Measurements from ENCODE around the gene SSX4. TPM values are rescaled to one million over a fixed set of nuclear protein-coding genes. Genes with fewer than 3 reads are reported as not detected.
"Not testable (repeated sequence)": the region's sequence is repeated elsewhere in the genome, so short reads cannot be mapped to it uniquely, and the experiment has no call there.

Gene SSX4, protein sequence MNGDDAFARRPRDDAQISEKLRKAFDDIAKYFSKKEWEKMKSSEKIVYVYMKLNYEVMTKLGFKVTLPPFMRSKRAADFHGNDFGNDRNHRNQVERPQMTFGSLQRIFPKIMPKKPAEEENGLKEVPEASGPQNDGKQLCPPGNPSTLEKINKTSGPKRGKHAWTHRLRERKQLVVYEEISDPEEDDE
- total RNA-seq (not detected), polyA plus RNA-seq (ENCODE audit: insufficient read depth in 1 of 8, insufficient read length in 8 of 8, low replicate concordance in 1 of 8) (not detected)
- long read RNA-seq, donor 1 = 0 reads
- long read RNA-seq, donor 2 = 0 reads
- long read RNA-seq, donor 3 = 0 reads
- long read RNA-seq, donor 4 = 0 reads
- long read RNA-seq, donor 5 = 0 reads
- long read RNA-seq, donor 6 = 0 reads
- long read RNA-seq, donor 7 = 0 reads
- long read RNA-seq, donor 8 = 0 reads
- long read RNA-seq, donor 9 = 0 reads
- long read RNA-seq, donor 10 = 0 reads
- long read RNA-seq, donor 11 = 0 reads

DNA sequence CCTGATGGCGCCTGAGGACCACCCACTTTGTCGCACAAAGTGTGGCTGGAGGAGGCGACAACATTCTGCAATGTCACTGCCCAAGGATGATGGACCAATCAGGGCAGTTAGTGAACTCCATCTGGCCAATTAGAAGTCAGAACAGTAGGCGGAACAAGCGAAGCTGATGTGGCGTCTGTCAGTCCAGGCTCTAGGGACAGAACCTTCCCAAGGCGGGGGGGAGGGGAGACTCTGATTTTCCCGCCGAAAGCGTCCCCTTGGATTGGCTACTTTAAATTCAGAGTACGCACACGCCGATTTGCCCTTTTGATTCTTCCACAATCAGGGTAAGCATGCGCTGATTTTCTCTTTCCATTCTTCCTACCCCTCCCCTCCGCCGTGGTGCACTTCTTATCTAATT is at the start of gene SSX4:
Gene SSX4 (plus strand): TSS at position 301 of the 400 bp plus-strand sequence. CDS start 515 bp downstream, outside the sequence.
- not testable (repeated sequence) for H3K9me3 ChIP-seq (replicated peaks; ENCODE audit: control insufficient read depth, low read depth, low read length); DNase-seq

DNA sequence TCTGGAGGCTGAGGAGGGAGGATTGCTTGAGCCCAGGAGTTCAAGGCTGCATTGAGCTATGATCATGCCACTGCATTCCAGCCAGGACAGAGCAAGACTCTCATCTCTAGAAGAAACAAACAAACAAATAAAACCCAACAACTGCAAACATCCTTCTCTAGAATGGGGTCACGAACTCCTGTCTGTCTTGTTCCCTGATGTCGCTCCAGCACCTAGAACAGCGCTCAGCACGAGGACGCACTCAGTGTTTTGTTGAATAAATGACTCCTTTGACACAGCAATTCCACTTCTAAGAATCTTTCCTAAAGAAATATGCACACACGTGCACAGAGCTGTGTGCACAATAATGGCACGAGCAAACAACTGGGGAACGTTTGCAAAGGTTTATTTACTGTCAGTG is 37.3 kb upstream of the SSX4 start:
- DNase-seq; H3K27me3 ChIP-seq (ENCODE audit: control insufficient read depth, insufficient read depth, low read length); H3K4me1 ChIP-seq (ENCODE audit: control insufficient read depth, insufficient read depth, low read length): not testable (repeated sequence)

More for the DNA sequence above, at the start of gene SSX4:
- no CpG with 5 or more reads among the region's 16 CpGs for WGBS (ENCODE audit: insufficient coverage)
- H3K27ac ChIP-seq (ENCODE audit: low read length); H3K4me1 ChIP-seq (ENCODE audit: control insufficient read depth, insufficient read depth, low read length); H3K4me3 ChIP-seq (ENCODE audit: low read length); H3K36me3 ChIP-seq (ENCODE audit: control insufficient read depth, insufficient read depth, low read length); H3K27me3 ChIP-seq (ENCODE audit: control insufficient read depth, insufficient read depth, low read length): not testable (repeated sequence)

DNA sequence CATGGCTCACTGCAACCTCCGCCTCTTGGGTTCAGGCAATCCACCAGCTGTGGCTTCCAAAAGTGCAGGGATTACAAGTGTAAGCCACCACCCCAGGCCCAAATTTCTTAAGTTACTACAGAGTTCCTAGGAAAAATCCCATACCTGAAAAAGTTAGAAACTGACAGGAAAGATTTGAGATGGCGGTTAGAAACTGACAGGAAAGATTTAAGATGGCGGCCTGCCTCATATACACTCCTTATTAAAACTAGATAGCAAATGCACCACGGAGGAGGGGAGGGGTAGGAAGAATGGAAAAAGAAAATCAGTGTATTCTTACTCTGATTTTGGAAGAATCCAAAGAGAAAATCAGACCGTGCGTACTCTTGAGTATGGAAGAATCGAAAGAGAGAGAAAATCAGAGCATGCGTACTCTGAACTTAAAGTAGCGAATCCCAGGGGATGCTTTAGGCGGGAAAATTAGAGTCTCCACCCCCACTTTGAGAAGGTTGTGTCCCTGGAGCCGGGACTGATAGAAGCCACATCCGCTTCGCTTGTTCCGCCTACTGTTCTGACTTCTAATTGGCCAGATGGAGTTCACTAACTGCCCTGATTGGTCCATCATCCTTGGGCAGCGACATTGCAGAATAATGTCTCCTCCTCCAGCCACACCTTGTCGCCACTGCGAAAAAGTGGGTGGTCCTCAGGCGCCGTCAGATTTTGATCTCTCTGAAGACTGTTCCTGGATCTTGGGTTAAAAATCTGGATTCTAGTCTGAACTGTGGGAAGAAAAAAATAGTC is 26.8 kb upstream of the SSX4 start, which contains the start of gene SSX3:
Gene SSX3 (minus strand): TSS at position 389 of the 780 bp plus-strand sequence. CDS start 1,454 bp downstream, outside the sequence.
- H3K9me3 ChIP-seq (replicated peaks; ENCODE audit: control insufficient read depth, low read depth, low read length); H3K27me3 ChIP-seq (ENCODE audit: control insufficient read depth, insufficient read depth, low read length); H3K4me1 ChIP-seq (ENCODE audit: control insufficient read depth, insufficient read depth, low read length); H3K36me3 ChIP-seq (ENCODE audit: control insufficient read depth, insufficient read depth, low read length); H3K4me3 ChIP-seq (ENCODE audit: low read length); DNase-seq; H3K27ac ChIP-seq (ENCODE audit: low read length): not testable (repeated sequence)
- WGBS (ENCODE audit: insufficient coverage) = 84% methylated on average over 12 of the region's 19 CpGs

More for the DNA sequence above, 37.3 kb upstream of the SSX4 start:
- not testable (repeated sequence) for H3K4me3 ChIP-seq (ENCODE audit: low read length); H3K27ac ChIP-seq (ENCODE audit: low read length); H3K36me3 ChIP-seq (ENCODE audit: control insufficient read depth, insufficient read depth, low read length); H3K9me3 ChIP-seq (replicated peaks; ENCODE audit: control insufficient read depth, low read depth, low read length)
- 27% methylated on average over 3 of the region's 8 CpGs for WGBS (ENCODE audit: insufficient coverage)

DNA sequence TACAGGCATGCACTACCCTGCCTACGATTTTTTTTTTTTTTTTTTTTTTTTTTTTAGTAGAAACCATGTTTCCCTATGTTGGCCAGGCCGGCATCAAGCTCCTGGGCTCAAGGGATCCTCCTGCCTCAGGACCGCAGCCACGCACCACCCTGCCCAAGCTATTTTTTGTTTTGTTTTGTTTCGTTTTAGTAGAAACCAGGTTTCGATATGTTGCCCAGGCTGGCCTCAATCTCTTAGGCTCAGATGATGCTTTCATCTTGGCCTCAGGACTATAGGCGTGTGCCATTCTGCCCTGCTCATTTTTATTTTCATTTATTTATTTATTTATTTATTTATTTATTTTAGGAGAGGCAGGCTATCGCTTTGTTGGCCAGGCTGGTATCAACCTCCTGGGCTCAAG is 25.7 kb upstream of the SSX4 start:
- WGBS (ENCODE audit: insufficient coverage) = 96% methylated on average over 3 of the region's 8 CpGs
- Histone ChIP-seq H3K27ac (ENCODE audit: low read length) (no peak overlapping the region), H3K9me3 (replicated peaks; ENCODE audit: control insufficient read depth, low read depth, low read length) (no peaks in the 10 kb centered on the region), H3K27me3 (ENCODE audit: control insufficient read depth, insufficient read depth, low read length) (no peaks in the 10 kb centered on the region), H3K4me1 (ENCODE audit: control insufficient read depth, insufficient read depth, low read length) (no peaks in the 10 kb centered on the region), H3K4me3 (ENCODE audit: low read length) (no peak overlapping the region), H3K36me3 (ENCODE audit: control insufficient read depth, insufficient read depth, low read length) (no peaks in the 10 kb centered on the region)
- DNase-seq = no peak

DNA sequence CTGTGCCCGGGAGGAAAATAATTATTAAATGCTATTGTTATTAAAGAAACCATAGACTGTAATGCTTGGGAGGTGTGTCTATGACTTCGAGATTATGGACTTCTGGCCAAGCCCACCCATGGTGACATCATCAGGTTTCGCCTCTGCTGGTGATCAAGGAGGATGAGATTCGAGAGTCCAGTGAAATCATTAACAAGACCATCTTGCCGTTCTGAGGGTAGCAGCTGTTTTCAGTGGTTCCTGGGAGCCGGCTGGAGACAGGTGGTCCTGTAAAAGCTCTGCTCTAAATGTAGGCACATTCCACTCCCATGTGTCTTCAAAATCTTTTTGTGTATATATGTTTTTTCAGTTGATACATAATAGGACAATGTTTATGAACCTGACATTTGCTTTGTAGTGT is 24.1 kb upstream of the SSX4 start:
- not testable (repeated sequence) for DNase-seq; H3K4me3 ChIP-seq (ENCODE audit: low read length); H3K27ac ChIP-seq (ENCODE audit: low read length); H3K4me1 ChIP-seq (ENCODE audit: control insufficient read depth, insufficient read depth, low read length); H3K27me3 ChIP-seq (ENCODE audit: control insufficient read depth, insufficient read depth, low read length); H3K9me3 ChIP-seq (replicated peaks; ENCODE audit: control insufficient read depth, low read depth, low read length); H3K36me3 ChIP-seq (ENCODE audit: control insufficient read depth, insufficient read depth, low read length)
- no CpG with 5 or more reads among the region's 6 CpGs for WGBS (ENCODE audit: insufficient coverage)

DNA sequence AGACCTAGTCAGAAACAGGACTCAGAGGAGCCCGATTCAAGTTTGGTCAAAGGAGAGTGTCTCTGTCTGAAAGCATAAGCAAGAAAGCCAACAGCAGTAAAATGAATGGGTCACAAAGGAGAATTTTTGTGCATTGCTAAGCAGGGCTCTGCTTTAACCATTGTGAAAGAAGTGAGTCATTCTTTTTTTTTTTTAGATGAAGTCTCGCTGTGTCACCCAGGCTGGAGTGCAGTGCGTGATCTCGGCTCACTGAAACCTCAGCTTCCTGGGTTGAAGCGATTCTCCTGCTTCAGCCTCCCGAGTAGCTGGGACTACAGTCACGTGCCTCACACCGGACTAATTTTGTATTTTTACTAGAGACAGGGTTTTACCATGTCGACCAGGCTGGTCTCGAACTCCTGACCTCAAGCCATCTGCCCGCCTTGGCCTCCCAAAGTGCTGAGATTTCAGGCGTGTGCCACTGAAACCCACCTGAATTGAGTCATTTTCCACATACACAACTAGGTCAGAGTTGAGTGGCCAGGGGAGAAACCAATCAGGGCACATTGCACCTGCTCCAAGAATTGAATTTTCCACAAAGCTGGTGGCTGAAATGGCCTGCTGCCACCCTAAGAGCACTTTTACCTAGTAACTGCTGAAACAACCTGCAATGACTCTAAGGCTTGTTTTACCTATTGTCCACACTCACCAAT is 15.5 kb upstream of the SSX4 start:
- H3K36me3 ChIP-seq (ENCODE audit: control insufficient read depth, insufficient read depth, low read length); DNase-seq; H3K27me3 ChIP-seq (ENCODE audit: control insufficient read depth, insufficient read depth, low read length); H3K9me3 ChIP-seq (replicated peaks; ENCODE audit: control insufficient read depth, low read depth, low read length); H3K4me1 ChIP-seq (ENCODE audit: control insufficient read depth, insufficient read depth, low read length); H3K4me3 ChIP-seq (ENCODE audit: low read length); H3K27ac ChIP-seq (ENCODE audit: low read length): not testable (repeated sequence)
- WGBS (ENCODE audit: insufficient coverage) = no CpG with 5 or more reads among the region's 12 CpGs

DNA sequence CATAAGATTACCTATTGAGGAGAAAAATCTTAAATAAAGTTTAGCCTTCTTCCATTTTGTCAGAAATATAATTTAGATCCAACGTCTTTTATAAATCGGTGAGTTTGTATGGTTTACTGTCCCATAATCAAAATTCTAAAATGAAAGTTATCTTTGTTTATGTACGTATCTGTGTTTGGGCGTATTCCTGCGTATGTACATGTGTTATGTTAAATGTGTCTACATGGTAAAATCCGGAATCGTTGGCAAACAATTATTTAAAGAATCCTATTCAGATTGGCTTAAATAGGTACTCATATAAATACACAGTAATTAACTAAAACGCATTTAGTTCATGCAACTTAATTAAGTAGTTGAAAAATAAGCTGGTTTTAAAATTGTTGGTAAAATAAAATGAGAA is 12.9 kb upstream of the SSX4 start:
- DNase-seq; H3K4me1 ChIP-seq (ENCODE audit: control insufficient read depth, insufficient read depth, low read length); H3K27me3 ChIP-seq (ENCODE audit: control insufficient read depth, insufficient read depth, low read length); H3K9me3 ChIP-seq (replicated peaks; ENCODE audit: control insufficient read depth, low read depth, low read length); H3K4me3 ChIP-seq (ENCODE audit: low read length); H3K36me3 ChIP-seq (ENCODE audit: control insufficient read depth, insufficient read depth, low read length); H3K27ac ChIP-seq (ENCODE audit: low read length): not testable (repeated sequence)
- no CpG with 5 or more reads among the region's 8 CpGs for WGBS (ENCODE audit: insufficient coverage)

DNA sequence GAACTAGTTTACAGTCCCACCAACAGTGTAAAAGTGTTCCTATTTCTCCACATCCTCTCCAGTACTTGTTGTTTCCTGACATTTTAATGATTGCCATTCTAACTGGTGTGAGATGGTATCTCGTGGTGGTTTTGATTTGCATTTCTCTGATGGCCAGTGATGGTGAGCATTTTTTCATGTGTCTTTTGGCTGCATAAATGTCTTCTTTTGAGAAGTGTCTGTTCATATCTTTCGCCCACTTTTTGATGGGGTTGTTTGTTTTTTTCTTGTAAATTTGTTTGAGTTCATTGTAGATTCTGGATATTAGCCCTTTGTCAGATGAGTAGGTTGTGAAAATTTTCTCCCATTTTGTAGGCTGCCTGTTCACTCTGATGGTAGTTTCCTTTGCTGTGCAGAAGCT is 13.6 kb downstream of the SSX4 start:
- not testable (repeated sequence) for H3K9me3 ChIP-seq (replicated peaks; ENCODE audit: control insufficient read depth, low read depth, low read length); H3K4me3 ChIP-seq (ENCODE audit: low read length); H3K27me3 ChIP-seq (ENCODE audit: control insufficient read depth, insufficient read depth, low read length); DNase-seq; H3K36me3 ChIP-seq (ENCODE audit: control insufficient read depth, insufficient read depth, low read length); H3K4me1 ChIP-seq (ENCODE audit: control insufficient read depth, insufficient read depth, low read length); H3K27ac ChIP-seq (ENCODE audit: low read length)
- WGBS (ENCODE audit: insufficient coverage) = no CpG with 5 or more reads among the region's 2 CpGs

DNA sequence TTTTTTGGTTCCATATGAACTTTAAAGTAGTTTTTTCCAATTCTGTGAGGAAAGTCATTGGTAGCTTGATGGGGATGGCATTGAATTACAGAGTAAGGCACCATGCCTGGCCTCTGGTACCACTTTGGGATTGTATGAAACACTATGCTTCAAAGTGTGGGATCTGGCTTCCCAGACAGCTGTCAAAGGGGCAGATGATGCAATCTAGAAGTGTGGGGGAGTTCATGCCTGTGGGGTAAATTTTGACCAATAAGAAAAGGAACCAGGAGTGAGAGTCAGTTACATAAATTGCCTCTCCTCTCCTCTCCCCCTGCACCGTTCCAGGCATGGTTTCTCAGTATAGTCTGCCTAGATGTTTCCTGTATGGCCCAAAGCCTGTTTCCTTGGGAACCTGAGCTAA is 14.5 kb downstream of the SSX4 start:
- H3K4me3 ChIP-seq (ENCODE audit: low read length); H3K9me3 ChIP-seq (replicated peaks; ENCODE audit: control insufficient read depth, low read depth, low read length); DNase-seq; H3K36me3 ChIP-seq (ENCODE audit: control insufficient read depth, insufficient read depth, low read length); H3K4me1 ChIP-seq (ENCODE audit: control insufficient read depth, insufficient read depth, low read length); H3K27me3 ChIP-seq (ENCODE audit: control insufficient read depth, insufficient read depth, low read length); H3K27ac ChIP-seq (ENCODE audit: low read length): not testable (repeated sequence)
- WGBS (ENCODE audit: insufficient coverage) = no CpG with 5 or more reads among the region's 1 CpG

DNA sequence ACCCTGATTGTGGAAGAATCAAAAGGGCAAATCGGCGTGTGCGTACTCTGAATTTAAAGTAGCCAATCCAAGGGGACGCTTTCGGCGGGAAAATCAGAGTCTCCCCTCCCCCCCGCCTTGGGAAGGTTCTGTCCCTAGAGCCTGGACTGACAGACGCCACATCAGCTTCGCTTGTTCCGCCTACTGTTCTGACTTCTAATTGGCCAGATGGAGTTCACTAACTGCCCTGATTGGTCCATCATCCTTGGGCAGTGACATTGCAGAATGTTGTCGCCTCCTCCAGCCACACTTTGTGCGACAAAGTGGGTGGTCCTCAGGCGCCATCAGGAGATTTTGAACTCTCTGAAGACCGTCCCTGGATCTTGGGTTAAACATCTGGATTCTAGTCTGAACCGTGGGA is 28.5 kb downstream of the SSX4 start, which contains the start of gene SSX4B:
Gene SSX4B (minus strand): TSS at position 101 of the 400 bp plus-strand sequence. CDS start 588 bp downstream, outside the sequence.
- not testable (repeated sequence) for H3K36me3 ChIP-seq (ENCODE audit: control insufficient read depth, insufficient read depth, low read length); H3K4me3 ChIP-seq (ENCODE audit: low read length); H3K9me3 ChIP-seq (replicated peaks; ENCODE audit: control insufficient read depth, low read depth, low read length); H3K27ac ChIP-seq (ENCODE audit: low read length); H3K27me3 ChIP-seq (ENCODE audit: control insufficient read depth, insufficient read depth, low read length); H3K4me1 ChIP-seq (ENCODE audit: control insufficient read depth, insufficient read depth, low read length); DNase-seq
- no CpG with 5 or more reads among the region's 15 CpGs for WGBS (ENCODE audit: insufficient coverage)

Data from muscle of leg (tissue), 16 donors.